HepG2 (cell line): ENCODE results near the gene ZBTB32.

Experiments
- CCAR2 ChIP-seq: fragments of 200-400 bp; formaldehyde crosslinking; optimal IDR thresholded peaks from 2 replicates; pipeline ENCODE3; 2018; ENCODE audit warnings: low read depth, mild to moderate bottlenecking, low read length, moderate library complexity
- CTCF ChIP-seq: sonication (generic); formaldehyde crosslinking; IDR thresholded peaks from 2 replicates; pipeline ENCODE4 v1.5.0; 2020; ENCODE audit warnings: mild to moderate bottlenecking, missing genetic modification reagents, moderate library complexity
- KLF16 ChIP-seq, 2 experiments: sonication (generic) in 1 of 2; formaldehyde crosslinking in 1 of 2; IDR thresholded peaks; 2 replicates each; pipeline versions ENCODE4 v1.6.1 to v1.8.0; 2016 to 2023; ENCODE audit warnings: missing genetic modification reagents in 2 of 2, missing compliant biosample characterization in 1 of 2
- TF ChIP-seq, protein P1 (sequence below): sonication (generic); formaldehyde crosslinking; IDR thresholded peaks from 2 replicates; pipeline ENCODE4 v1.4.0; 2020; ENCODE audit warnings: mild to moderate bottlenecking, missing genetic modification reagents, borderline replicate concordance

GRCh38 chr19:35746087-35746462 is 41.7 kb downstream of the ZBTB32 start:
- TF ChIP-seq CCAR2 (no peak), KLF16 (CRISPR knock-in tag; IDR thresholded peaks at IDR 0.05) (no peak), CTCF (no peak)
- TF ChIP-seq, protein P1, sequence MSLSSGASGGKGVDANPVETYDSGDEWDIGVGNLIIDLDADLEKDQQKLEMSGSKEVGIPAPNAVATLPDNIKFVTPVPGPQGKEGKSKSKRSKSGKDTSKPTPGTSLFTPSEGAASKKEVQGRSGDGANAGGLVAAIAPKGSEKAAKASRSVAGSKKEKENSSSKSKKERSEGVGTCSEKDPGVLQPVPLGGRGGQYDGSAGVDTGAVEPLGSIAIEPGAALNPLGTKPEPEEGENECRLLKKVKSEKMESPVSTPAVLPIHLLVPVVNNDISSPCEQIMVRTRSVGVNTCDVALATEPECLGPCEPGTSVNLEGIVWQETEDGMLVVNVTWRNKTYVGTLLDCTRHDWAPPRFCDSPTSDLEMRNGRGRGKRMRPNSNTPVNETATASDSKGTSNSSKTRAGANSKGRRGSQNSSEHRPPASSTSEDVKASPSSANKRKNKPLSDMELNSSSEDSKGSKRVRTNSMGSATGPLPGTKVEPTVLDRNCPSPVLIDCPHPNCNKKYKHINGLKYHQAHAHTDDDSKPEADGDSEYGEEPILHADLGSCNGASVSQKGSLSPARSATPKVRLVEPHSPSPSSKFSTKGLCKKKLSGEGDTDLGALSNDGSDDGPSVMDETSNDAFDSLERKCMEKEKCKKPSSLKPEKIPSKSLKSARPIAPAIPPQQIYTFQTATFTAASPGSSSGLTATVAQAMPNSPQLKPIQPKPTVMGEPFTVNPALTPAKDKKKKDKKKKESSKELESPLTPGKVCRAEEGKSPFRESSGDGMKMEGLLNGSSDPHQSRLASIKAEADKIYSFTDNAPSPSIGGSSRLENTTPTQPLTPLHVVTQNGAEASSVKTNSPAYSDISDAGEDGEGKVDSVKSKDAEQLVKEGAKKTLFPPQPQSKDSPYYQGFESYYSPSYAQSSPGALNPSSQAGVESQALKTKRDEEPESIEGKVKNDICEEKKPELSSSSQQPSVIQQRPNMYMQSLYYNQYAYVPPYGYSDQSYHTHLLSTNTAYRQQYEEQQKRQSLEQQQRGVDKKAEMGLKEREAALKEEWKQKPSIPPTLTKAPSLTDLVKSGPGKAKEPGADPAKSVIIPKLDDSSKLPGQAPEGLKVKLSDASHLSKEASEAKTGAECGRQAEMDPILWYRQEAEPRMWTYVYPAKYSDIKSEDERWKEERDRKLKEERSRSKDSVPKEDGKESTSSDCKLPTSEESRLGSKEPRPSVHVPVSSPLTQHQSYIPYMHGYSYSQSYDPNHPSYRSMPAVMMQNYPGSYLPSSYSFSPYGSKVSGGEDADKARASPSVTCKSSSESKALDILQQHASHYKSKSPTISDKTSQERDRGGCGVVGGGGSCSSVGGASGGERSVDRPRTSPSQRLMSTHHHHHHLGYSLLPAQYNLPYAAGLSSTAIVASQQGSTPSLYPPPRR (CRISPR knock-in tag) = no peak
